K562 (cell line): ENCODE data around the gene LSM4. TPM values are rescaled to one million over a fixed set of nuclear protein-coding genes. Genes with fewer than 3 reads are reported as not detected.

Experiments
- CCNT2 ChIP-seq: IDR thresholded peaks from 2 replicates; pipeline ENCODE4 v1.6.1; 2011; ENCODE audit warnings: borderline replicate concordance, low read depth, mild to moderate bottlenecking, moderate library complexity, mixed read lengths, low read length; ENCODE audit not compliant: insufficient read length; ENCODE audit errors: extremely low read depth
- ETS2 ChIP-seq: IDR thresholded peaks from 2 replicates; pipeline ENCODE4 v1.6.1; 2016; ENCODE audit warnings: borderline replicate concordance, missing genetic modification characterization, mild to moderate bottlenecking, moderate library complexity, missing compliant biosample characterization; ENCODE audit not compliant: poor library complexity, severe bottlenecking
- ETV1 ChIP-seq: fragments of 450-650 bp; conservative IDR thresholded peaks from 2 replicates; pipeline ENCODE4 v1.6.1; 2016; ENCODE audit warnings: missing genetic modification characterization, control low read depth, low read depth, missing compliant biosample characterization
- ETV6 ChIP-seq, 3 experiments: fragments of 150-350 bp in 1 of 3; sonication (generic) in 1 of 3; formaldehyde crosslinking in 1 of 3; IDR thresholded peaks; 2 replicates each; pipeline versions ENCODE4 v1.6.1 to v1.8.0; 2014 to 2022; ENCODE audit warnings: borderline replicate concordance in 2 of 3, low read depth in 2 of 3, antibody characterized with exemption in 1 of 3, low read length in 1 of 3, mild to moderate bottlenecking in 1 of 3, missing genetic modification reagents in 1 of 3
- FOS ChIP-seq: IDR thresholded peaks from 3 replicates; pipeline ENCODE4 v1.6.1; 2011; ENCODE audit not compliant: insufficient read length; ENCODE audit errors: extremely low read depth
- FOXJ2 ChIP-seq: fragments of 200-800 bp; sonication (Bioruptor generic); IDR thresholded peaks from 2 replicates; pipeline ENCODE4 v1.6.1; 2016; ENCODE audit warnings: missing genetic modification characterization, missing compliant biosample characterization
- FOXK1 ChIP-seq: sonication (generic); formaldehyde crosslinking; IDR thresholded peaks from 2 replicates; pipeline ENCODE4 v1.8.0; 2022; ENCODE audit warnings: missing genetic modification reagents, mild to moderate bottlenecking, borderline replicate concordance
- HSF4 ChIP-seq: fragments of 250-450 bp; sonication (Bioruptor Pico); IDR thresholded peaks from 2 replicates; pipeline ENCODE4 v2.1.2; 2022; ENCODE audit warnings: mild to moderate bottlenecking, moderate library complexity, borderline replicate concordance
- LARP7 ChIP-seq: fragments of 450-650 bp; IDR thresholded peaks from 2 replicates; pipeline ENCODE4 v1.6.1; 2016
- MCM5 ChIP-seq: fragments of 450-650 bp; IDR thresholded peaks from 2 replicates; pipeline ENCODE4 v1.6.1; 2016; ENCODE audit warnings: low read depth
- MYC ChIP-seq, 2 experiments: fragments of 250-450 bp in 1 of 2; sonication (Bioruptor Pico) in 1 of 2; IDR thresholded peaks; 2 replicates each; pipeline versions ENCODE4 v1.5.1 to v1.6.1; 2012 to 2021; ENCODE audit warnings: low read depth in 2 of 2, borderline replicate concordance in 1 of 2, improper control_type of control experiment in 1 of 2, low read length in 1 of 2, mild to moderate bottlenecking in 1 of 2, moderate library complexity in 1 of 2
- MYNN ChIP-seq, 2 experiments: sonication (generic); formaldehyde crosslinking in 1 of 2; IDR thresholded peaks; 2 replicates each; pipeline versions ENCODE4 v1.5.0 to v1.6.1; 2016 to 2020; ENCODE audit warnings: antibody characterized with exemption in 1 of 2, missing genetic modification reagents in 1 of 2
- NCOR1 ChIP-seq: fragments of 450-650 bp; IDR thresholded peaks from 2 replicates; pipeline ENCODE4 v1.6.1; 2016; ENCODE audit warnings: mild to moderate bottlenecking, moderate library complexity
- NFE2 ChIP-seq: IDR thresholded peaks from 2 replicates; pipeline ENCODE4 v1.6.1; 2014; ENCODE audit warnings: antibody characterized with exemption, low read depth
- NFIX ChIP-seq: fragments of 250-450 bp; sonication (Bioruptor Pico); IDR thresholded peaks from 2 replicates; pipeline ENCODE4 v1.4.0; 2020; ENCODE audit warnings: low read depth, mild to moderate bottlenecking, moderate library complexity
- NR2C1 ChIP-seq, 2 experiments: fragments of 450-650 bp; IDR thresholded peaks; 2 replicates each; pipeline ENCODE4 v1.6.1; 2017; ENCODE audit warnings: mild to moderate bottlenecking in 2 of 2, antibody characterized with exemption in 1 of 2, inconsistent platforms in 1 of 2, missing compliant biosample characterization in 1 of 2, missing genetic modification characterization in 1 of 2
- SRSF7 ChIP-seq: fragments of 200-400 bp; formaldehyde crosslinking; optimal IDR thresholded peaks from 2 replicates; pipeline ENCODE3; 2017; ENCODE audit warnings: mild to moderate bottlenecking, low read depth, low read length
- YBX1 ChIP-seq: fragments of 450-650 bp; IDR thresholded peaks from 2 replicates; pipeline ENCODE4 v1.7.1; 2016; ENCODE audit warnings: mild to moderate bottlenecking
- ZBTB17 ChIP-seq: fragments of 450-650 bp; formaldehyde crosslinking; IDR thresholded peaks from 2 replicates; pipeline ENCODE4 v1.4.0; 2020; ENCODE audit warnings: mild to moderate bottlenecking
- ZNF12 ChIP-seq: sonication (generic); formaldehyde crosslinking; IDR thresholded peaks from 2 replicates; pipeline ENCODE4 v1.4.0; 2020; ENCODE audit warnings: mild to moderate bottlenecking, missing genetic modification reagents
- ZNF583 ChIP-seq: fragments of 250-450 bp; sonication (Bioruptor Pico); IDR thresholded peaks from 2 replicates; pipeline ENCODE4 v1.4.0; 2020
- ZNF780A ChIP-seq: fragments of 250-450 bp; sonication (Bioruptor Pico); IDR thresholded peaks from 2 replicates; pipeline ENCODE4 v1.5.0; 2021; ENCODE audit warnings: mild to moderate bottlenecking
- polyA plus RNA-seq, 8 experiments: library from polyadenylated mRNA; depleted of rRNA in 4 of 8; stranded (reverse) in 5 of 8; unstranded in 3 of 8; fragments of >200 nt; fragmentation: Nextera tagmentation in 2 of 8; fragmentation: Illumina TruSeq in 1 of 8; extraction: Ambion mirVana in 2 of 8; extraction: Trizol in 1 of 8; gene quantifications; 2 replicates each; pipeline versions ENCODE4 v1.2.1 to v1.2.3, GENCODE V29; 2011 to 2014; ENCODE audit warnings: inconsistent platforms in 1 of 8, missing spikeins in 1 of 8
- total RNA-seq, 7 experiments: library from RNA; depleted of rRNA in 6 of 7; stranded (reverse); fragments of >200 nt in 6 of 7; fragmentation: Illumina TruSeq in 2 of 7; extraction: Trizol in 2 of 7; gene quantifications; 2 replicates each; pipeline versions ENCODE4 v1.2.1 to v1.2.3, GENCODE V29; 2011 to 2021; ENCODE audit warnings: low replicate concordance in 1 of 7
- TF ChIP-seq, protein P1 (sequence below): fragments of 200-800 bp; sonication (Bioruptor generic); IDR thresholded peaks from 2 replicates; pipeline ENCODE4 v1.6.1; 2017; ENCODE audit warnings: missing genetic modification characterization, missing compliant biosample characterization
- TF ChIP-seq, protein P2 (sequence below): fragments of 250-450 bp; sonication (Bioruptor Pico); IDR thresholded peaks from 2 replicates; pipeline ENCODE4 v1.5.0; 2022; ENCODE audit warnings: mild to moderate bottlenecking

The LSM4 gene
- total and polyA plus RNA-seq, 9 of the 15 experiments (the other 6 are each of a cell fraction or from before 2014, with no cell fraction given), result 11.9 to 763 (median 202) TPM

DNA sequence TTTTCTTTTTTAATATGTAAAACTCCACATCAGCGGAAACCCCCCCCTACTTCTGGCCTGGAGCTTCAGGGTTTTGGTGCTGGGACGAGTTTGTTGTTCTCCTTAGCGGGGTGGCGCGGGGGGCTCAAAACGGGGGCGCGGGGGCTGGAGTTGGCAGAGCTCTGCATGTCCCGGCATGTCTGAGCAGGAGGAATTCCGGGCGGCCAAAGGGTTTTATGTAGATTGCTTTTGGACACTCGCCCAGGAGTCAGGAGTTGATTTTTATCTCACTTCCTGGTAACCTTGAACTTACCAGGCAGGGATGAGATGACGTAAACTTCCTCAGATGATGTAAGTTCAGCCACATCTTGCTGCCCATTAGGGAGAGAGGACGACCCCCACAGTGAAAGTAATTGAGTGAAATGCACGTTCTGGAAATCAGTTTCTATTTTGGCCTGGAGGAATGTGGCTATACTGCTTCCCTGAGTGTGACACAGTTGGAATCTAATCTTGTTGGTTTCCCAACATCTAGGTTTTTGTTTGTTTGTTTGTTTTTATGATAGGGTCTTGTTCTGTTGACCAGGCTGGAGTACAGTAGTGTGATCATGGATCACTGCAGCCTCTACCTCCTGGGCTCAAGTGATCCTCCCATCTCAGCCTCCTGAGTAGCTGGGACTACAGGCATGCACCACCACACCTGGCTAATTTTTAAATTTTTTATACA lies 42.1 kb upstream of the LSM4 start (continued):
- TF ChIP-seq ETS2 (tag), result peak; percentile 76
- TF ChIP-seq NFIX (CRISPR knock-in tag), result no peak
- TF ChIP-seq, protein P1, sequence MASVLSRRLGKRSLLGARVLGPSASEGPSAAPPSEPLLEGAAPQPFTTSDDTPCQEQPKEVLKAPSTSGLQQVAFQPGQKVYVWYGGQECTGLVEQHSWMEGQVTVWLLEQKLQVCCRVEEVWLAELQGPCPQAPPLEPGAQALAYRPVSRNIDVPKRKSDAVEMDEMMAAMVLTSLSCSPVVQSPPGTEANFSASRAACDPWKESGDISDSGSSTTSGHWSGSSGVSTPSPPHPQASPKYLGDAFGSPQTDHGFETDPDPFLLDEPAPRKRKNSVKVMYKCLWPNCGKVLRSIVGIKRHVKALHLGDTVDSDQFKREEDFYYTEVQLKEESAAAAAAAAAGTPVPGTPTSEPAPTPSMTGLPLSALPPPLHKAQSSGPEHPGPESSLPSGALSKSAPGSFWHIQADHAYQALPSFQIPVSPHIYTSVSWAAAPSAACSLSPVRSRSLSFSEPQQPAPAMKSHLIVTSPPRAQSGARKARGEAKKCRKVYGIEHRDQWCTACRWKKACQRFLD (CRISPR knock-in tag), result peak; percentile 82; the same call in 1 of the 2 replicates
- TF ChIP-seq LARP7, result no peak
- TF ChIP-seq FOXJ2 (tag), result peak; percentile 87
- TF ChIP-seq, protein P2, sequence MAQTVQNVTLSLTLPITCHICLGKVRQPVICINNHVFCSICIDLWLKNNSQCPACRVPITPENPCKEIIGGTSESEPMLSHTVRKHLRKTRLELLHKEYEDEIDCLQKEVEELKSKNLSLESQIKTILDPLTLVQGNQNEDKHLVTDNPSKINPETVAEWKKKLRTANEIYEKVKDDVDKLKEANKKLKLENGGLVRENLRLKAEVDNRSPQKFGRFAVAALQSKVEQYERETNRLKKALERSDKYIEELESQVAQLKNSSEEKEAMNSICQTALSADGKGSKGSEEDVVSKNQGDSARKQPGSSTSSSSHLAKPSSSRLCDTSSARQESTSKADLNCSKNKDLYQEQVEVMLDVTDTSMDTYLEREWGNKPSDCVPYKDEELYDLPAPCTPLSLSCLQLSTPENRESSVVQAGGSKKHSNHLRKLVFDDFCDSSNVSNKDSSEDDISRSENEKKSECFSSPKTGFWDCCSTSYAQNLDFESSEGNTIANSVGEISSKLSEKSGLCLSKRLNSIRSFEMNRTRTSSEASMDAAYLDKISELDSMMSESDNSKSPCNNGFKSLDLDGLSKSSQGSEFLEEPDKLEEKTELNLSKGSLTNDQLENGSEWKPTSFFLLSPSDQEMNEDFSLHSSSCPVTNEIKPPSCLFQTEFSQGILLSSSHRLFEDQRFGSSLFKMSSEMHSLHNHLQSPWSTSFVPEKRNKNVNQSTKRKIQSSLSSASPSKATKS (CRISPR knock-in tag), result no peak
- TF ChIP-seq ZNF780A (CRISPR knock-in tag), result no peak
- TF ChIP-seq MCM5, result no peak
- TF ChIP-seq ZNF12 (CRISPR knock-in tag), result no peak
- TF ChIP-seq ETV6 (IDR thresholded peaks at IDR 0.05; ENCODE audit: borderline replicate concordance in 1 of 2, low read depth in 2 of 2, low read length in 1 of 2), result peak; percentile 78 to 94
- TF ChIP-seq ETV6 (CRISPR knock-in tag; IDR thresholded peaks at IDR 0.05; ENCODE audit: borderline replicate concordance), result no peak
- peak; percentile 75; the same call in 1 of the 2 replicates for TF ChIP-seq NR2C1 (IDR thresholded peaks at IDR 0.05)
- TF ChIP-seq NR2C1 (tag; IDR thresholded peaks at IDR 0.05), result peak; percentile 89
- TF ChIP-seq MYC (IDR thresholded peaks at IDR 0.05; ENCODE audit: low read depth, low read length), result peak; percentile 66; the same call in 1 of the 2 replicates
- peak; percentile 18; the same call in 1 of the 2 replicates for TF ChIP-seq MYC (CRISPR knock-in tag; IDR thresholded peaks at IDR 0.05; ENCODE audit: borderline replicate concordance, low read depth)
- peak; percentile 74 for TF ChIP-seq NCOR1
- TF ChIP-seq HSF4, result peak; percentile 85; the same call in 1 of the 2 replicates
- no peak for TF ChIP-seq FOS
- TF ChIP-seq ZBTB17, result peak; percentile 73
- TF ChIP-seq FOXK1 (CRISPR knock-in tag), result no peak
- TF ChIP-seq SRSF7, result no peak
- TF ChIP-seq CCNT2, result no peak
- peak; percentile 25; the same call in 1 of the 2 replicates for TF ChIP-seq NFE2
- TF ChIP-seq MYNN (IDR thresholded peaks at IDR 0.05), result peak; percentile 42; the same call in 1 of the 2 replicates
- no peak for TF ChIP-seq MYNN (CRISPR knock-in tag; IDR thresholded peaks at IDR 0.05)
- TF ChIP-seq ETV1 (tag), result peak; percentile 97
- peak; percentile 86 for TF ChIP-seq ZNF583 (CRISPR knock-in tag)
- no peak for TF ChIP-seq YBX1
